Fibroblast of the aortic adventitia (primary cell): ENCODE data around the gene FAM53A. TPM values are rescaled to one million over a fixed set of nuclear protein-coding genes. Genes with fewer than 3 reads are reported as not detected.

Source experiments
- DNase-seq: peaks from one replicate; pipeline ENCODE4 v3.0.0-alpha.2; 2010; ENCODE audit warnings: low read depth
- H3K4me3 ChIP-seq: 2 replicates; pipeline ENCODE4 v1.5.1; 2011; ENCODE audit warnings: low read depth, mild to moderate bottlenecking, control low read depth, low read length, moderate library complexity
- total RNA-seq: library from RNA; depleted of rRNA; stranded (reverse); fragments of >200 nt; gene quantifications from 2 replicates; pipeline ENCODE4 v1.2.3, GENCODE V29; 2012; ENCODE audit warnings: low replicate concordance
- TF ChIP-seq, protein P1 (sequence below): IDR thresholded peaks from 2 replicates; pipeline ENCODE4 v1.5.1; 2011; ENCODE audit warnings: mild to moderate bottlenecking, low read length, control low read depth, inconsistent platforms; ENCODE audit not compliant: insufficient read depth

Gene FAM53A
- total RNA-seq, 1 donor, result 2.5 TPM

DNA sequence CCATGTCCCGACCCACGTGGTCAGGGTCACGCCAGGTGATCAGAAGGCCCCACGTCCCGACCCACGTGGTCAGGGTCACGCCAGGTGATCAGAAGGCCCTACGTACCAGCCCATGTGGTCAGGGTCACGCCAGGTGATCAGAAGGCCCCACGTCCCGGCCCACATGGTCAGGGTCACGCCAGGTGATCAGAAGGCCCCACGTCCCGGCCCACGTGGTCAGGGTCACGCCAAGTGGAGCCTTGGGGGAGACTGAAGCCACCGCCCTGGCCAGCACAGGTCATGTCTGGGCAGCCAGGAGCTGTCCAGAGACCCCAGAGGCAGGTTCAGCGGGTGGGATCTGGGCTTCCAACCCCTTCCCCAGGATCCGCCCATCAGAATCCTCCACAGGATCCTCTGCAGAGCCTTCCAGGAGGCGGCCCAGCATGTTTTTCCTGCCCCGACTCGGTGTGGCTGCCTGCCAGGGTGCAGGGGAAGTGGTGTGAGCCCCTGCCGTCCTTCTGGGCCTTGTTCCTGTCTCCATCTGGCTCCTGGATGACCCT lies 58.4 kb downstream of the FAM53A start:
- no peak overlapping the region for H3K4me3 ChIP-seq
- DNase-seq, result no peak
- TF ChIP-seq, protein P1, sequence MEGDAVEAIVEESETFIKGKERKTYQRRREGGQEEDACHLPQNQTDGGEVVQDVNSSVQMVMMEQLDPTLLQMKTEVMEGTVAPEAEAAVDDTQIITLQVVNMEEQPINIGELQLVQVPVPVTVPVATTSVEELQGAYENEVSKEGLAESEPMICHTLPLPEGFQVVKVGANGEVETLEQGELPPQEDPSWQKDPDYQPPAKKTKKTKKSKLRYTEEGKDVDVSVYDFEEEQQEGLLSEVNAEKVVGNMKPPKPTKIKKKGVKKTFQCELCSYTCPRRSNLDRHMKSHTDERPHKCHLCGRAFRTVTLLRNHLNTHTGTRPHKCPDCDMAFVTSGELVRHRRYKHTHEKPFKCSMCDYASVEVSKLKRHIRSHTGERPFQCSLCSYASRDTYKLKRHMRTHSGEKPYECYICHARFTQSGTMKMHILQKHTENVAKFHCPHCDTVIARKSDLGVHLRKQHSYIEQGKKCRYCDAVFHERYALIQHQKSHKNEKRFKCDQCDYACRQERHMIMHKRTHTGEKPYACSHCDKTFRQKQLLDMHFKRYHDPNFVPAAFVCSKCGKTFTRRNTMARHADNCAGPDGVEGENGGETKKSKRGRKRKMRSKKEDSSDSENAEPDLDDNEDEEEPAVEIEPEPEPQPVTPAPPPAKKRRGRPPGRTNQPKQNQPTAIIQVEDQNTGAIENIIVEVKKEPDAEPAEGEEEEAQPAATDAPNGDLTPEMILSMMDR, result no peak

DNA sequence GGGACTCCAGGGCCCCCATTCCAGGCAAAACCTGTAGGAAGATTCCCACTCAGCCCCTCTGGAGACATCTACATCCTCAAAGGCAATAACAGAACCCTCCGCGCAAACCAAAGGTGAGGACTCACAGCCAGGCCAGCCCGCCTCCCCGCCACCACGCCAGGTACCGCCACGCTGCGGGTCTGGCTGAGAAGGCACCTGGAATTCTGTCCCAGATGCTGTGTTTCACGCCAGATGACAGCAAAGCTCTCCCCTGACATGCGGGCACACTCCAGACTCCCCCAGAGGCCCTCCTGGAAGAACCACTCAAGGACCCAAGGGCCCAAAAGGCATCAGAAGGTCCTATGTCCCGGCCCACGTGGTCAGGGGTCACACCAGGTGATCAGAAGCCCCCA lies 59.6 kb downstream of the FAM53A start:
- H3K4me3 ChIP-seq, result no peak overlapping the region
- TF ChIP-seq, protein P1, result no peak
- no peak for DNase-seq

DNA sequence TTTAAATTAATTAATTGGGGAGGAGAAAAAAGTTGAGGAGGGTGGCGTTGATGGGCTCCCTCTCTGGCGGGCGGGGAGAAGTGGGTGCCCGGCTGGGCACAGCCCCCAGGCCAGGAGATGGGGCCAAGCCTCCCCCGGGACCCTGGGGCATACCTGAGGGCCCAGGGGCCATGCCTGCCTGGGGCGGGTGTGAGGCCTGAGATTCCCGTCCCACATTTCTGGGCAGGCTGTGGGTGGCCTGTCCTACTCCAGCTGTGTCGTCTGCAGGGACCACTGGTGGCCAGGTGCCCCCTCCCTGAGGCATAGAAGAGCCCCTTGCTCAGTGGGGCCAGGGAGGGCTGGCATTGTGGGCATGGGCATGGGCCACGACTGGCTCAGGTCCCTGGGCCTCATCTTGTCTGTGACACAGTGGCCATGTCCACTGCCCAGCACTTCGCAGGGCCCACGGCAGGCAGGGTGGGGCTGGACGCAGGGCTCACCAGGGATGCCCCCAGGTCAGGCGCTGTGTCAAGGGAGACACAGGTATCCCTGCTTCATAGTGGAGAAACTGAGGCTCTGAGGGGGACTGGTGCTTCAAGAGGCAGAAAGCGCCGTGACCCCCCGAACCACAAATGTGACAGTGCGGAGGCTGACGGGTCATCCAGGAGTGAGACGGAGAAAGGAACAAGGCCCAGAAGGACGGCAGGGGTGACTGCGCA lies 60.1 kb downstream of the FAM53A start:
- H3K4me3 ChIP-seq, result no peak overlapping the region
- no peak for DNase-seq
- TF ChIP-seq, protein P1, result no peak

DNA sequence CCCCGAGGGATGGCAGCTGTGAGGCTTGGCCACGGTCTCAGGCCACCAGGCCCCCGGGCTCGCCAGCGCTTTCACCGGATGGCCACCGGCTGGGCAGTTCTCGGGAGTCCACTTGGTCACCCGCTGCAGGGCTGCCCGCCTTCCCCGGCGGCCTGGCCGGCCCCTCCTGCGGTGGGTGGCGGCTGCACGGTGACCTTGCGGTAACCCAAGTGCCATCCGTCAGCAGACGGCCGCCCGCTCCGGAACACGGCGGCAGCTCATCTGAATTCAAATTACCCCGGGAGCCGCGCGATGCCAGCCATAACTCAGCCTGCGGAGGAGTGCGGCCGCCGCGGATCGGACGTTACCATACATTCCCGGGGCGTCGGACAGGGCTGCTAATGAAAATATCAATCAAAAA lies 60.7 kb downstream of the FAM53A start:
- no peak overlapping the region for H3K4me3 ChIP-seq
- TF ChIP-seq, protein P1, result no peak
- no peak for DNase-seq

DNA sequence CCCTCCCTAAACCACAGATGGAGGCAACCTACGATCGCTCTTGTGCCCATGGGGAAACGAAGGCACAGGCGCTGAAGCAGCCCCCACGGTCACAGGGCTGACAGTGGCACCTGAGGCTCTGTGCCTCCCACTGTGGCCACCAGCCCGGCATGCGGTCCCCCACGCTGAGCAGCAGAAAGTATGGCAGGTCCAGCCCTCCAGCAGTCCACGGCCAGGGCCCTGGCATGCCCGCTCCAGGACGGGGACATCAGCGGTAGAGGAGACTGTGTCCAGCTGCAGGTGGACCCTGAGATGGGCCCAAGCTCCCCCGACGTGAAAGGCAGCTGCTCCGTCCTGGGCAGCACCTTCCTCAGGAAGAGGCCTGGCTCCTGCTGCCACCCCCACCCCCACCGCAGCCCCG lies 61.2 kb downstream of the FAM53A start:
- TF ChIP-seq, protein P1, result no peak
- DNase-seq, result no peak
- no peak overlapping the region for H3K4me3 ChIP-seq

DNA sequence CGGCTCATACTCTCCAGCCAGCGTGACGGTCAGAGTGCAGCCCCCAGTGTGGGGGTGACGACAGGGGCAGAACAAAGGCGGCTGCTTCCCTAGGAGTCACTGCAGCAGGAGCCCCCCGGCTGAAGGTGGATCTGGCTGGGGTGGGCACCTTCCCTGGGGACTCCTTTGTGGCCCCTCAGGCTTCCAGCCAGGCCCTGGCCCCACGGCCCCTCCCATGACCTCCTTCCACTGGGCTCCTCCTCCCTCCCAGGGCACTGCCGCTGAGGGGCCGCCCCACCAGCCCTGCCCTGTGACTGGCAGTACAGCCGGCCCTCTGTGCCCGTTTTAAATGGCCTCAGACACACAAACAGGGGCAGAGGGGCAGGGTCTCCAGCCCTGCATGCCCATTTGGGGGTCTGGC lies 61.9 kb downstream of the FAM53A start:
- TF ChIP-seq, protein P1, result no peak
- no peak overlapping the region for H3K4me3 ChIP-seq
- no peak for DNase-seq

DNA sequence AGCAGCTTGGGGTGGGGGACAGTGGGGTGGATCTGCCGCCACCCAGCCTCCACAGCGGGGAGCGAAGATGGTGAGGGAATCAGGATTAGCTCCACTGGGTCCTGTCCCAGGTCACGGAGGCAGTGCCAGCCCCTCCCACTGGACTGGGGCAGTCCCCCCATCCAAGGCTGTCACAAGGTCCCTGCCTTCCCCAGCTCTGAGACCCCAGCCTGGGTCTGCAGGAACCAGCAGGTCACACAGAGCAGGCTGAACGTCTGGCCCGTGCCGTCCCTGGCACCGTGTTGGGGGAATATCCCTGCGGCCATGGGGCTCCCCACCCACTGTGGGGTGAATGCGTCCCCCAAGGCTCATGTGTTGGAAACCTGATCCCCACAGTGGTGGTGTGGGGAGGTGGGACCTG lies 62.6 kb downstream of the FAM53A start:
- TF ChIP-seq, protein P1, result no peak
- no peak overlapping the region for H3K4me3 ChIP-seq
- no peak for DNase-seq
